Activated CD4-positive, alpha-beta T cell treated with anti-CD3 and anti-CD28 coated beads, Interleukin-2, Interleukin-4, amounts not matched to agents 100 ng/mL and 50 ng/mL, durations not matched to agents 16 hours and 8 hours (primary cell): Measurements from ENCODE around the gene IDH1.
"Not testable (repeated sequence)": the region's sequence is repeated elsewhere in the genome, so short reads cannot be mapped to it uniquely, and the experiment has no call there.

Experiments used
- DNase-seq: peaks from one replicate; pipeline ENCODE4 v3.0.0-alpha.2; 2020; ENCODE audit warnings: low spot score

The IDH1 gene

DNA sequence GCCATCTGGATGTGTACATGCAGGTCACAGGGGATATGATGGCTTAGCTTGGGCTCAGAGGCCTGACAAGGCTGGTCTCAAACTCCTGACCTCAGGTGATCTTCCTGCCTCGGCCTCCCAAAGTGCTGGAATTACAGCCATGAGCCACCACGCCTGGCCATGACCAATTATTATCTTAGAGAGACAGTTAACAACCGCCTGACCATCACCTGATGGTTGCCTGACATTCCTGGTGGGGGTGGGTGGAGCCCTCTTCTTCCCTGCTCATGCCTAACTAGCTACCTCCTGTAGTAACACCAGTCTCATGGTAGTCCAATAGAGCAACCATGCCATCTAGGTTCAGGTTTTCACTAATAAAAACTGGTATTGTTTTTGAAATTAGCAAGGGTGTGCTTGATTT is 33.0 kb downstream of the IDH1 start:
- not testable (repeated sequence) for DNase-seq

DNA sequence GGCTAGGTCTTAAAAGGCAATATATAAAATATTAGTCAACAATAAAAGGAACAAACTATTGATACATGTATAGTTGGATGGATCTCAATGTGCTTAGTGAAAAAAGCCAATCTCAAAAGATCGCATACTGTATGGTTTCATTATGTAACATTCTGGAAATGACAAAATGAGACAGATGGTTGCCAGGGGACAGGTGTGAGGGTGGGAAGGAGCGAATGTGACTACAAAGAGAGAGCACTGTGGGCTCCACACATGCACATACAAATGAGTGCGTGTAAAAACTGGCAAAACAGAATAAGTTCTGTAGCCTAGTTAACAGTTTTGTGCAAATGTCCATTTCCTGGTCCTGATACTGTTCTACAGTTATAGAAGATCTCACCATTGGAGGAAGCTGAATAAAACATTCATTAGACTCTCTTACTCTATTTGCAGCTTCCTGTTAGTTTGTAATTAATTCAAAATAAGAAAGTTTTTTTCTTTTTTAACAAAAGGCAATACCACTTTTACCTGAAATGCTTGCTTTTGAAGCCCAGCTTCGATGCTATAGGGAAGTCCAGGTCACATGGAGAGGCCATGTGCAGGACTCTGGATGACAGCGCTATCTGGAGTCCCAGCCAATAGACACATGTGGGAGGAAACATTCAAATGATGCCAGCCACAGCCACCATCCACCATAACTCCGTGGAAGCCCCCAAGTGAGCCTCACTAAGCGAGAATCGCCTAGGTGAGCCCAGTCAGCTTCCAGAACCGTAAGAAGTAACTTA is 44.0 kb downstream of the IDH1 start:
- no peak for DNase-seq

DNA sequence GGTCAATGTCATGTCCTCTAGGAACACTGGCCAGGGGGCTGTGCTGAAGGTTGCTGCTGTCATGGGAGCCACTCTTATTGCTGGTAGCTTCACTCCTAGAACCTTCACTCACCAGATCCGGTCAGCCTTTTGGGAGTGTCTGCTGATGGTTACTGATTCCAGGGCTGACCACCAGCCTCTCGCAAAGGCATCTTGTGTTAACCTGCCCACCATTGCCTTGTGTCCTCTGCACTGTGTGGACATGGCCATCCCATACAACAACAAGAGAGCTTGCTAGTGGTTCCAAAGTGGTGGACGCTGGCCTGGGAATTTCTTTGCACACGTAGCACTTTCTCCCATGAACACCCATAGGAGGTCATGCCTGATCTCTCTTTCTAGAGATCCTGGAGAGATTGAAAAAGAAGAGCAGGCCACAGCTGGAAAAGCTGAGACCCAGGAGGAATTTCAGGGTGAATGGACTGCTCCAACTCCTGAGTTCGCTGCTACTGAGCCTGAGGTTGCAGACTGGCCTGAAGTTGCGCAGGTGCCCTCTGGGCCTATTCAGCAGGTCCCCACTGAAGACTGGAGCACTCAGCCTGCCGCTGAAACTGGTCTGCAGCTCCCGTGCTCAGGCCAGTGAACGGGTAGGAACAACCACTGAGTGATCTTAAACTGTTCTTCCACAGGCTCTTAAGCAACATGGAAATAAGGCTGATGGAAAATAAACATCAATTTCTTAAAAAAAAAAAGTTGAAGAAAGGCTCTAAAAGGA is 46.4 kb downstream of the IDH1 start:
- DNase-seq: no peak

DNA sequence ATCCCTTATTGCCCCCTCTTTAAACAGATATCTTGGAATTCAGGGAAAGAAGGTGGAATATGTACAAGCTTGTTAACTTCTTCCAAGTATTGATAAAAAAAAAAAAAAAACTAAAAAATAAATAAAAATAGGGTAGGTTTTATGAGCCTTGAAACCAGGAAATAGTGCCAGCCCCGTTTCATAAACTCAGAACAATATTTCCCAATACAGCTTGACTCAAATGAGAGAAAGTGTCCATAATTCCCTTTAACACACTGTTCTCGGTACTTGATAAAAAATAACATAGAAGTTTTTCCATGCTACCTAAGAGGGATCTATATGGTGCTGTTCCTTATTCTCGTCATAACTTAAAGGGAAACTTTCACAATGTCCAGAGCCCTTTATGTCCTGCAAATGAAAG is 47.1 kb downstream of the IDH1 start:
- DNase-seq: no peak

DNA sequence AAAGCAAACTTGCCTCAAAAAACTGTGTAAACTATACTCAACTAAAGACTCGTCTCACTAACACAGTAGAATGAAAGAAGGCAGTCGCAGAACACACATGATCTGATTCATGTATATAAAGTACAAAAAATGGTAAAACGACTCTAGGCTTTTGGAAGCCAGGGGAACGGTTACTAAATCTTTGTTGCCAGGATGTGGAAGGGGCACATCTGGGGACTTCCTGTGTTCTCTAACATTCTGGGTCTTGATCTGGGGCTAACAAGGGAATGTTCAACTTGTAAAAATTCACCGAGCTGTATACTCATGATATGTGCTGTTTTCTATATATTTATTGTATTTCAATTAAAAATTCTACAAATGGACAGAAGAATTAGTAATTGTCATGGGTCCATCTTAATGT is 50.7 kb downstream of the IDH1 start:
- no peak for DNase-seq

DNA sequence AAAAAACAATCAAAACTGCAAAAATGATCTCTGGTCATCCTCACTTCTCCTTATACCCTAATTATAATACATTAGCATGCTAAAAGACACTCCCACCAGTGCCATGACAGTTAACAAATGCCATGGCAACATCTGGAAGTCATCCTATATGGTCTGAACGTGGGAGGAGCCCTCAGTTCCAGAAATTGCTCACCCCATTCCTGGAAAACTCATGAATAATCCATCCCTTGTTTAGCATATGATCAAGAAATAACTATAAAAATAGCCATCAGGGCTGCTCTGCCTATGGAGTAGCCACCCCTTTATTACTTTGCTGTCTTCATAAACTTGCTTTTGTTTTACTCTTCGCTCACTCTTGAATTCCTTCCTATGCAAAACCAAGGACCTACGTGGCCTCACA is 59.3 kb downstream of the IDH1 start:
- no peak for DNase-seq

DNA sequence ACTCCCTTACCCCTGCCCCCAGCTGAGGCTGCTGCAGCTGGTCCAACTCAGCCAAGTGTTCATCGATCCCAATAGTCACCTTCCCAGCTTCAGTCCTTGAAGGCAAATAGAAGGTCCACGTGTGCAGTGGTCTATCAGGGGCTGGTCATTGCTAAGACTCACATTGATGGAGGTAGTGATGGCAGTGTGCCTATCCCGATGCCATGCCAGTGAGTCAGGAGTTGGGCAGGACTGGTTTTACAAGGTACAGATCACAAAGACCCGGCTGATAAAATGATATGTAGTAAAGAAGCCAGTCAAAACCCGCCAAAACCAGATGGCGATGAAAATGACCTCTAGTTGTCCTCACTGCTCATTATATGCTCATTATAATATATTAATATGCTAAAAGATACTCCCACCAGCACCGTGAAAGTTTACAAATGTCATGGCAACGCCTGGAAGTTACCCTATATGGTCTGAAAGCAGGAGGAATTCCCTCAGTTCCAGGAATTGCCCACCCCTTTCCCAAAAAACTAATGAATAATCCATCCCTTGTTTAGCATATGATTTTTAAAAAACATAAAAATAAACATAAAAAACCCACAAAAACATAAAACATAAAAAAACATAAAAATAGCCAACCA is 62.1 kb downstream of the IDH1 start:
- no peak for DNase-seq

DNA sequence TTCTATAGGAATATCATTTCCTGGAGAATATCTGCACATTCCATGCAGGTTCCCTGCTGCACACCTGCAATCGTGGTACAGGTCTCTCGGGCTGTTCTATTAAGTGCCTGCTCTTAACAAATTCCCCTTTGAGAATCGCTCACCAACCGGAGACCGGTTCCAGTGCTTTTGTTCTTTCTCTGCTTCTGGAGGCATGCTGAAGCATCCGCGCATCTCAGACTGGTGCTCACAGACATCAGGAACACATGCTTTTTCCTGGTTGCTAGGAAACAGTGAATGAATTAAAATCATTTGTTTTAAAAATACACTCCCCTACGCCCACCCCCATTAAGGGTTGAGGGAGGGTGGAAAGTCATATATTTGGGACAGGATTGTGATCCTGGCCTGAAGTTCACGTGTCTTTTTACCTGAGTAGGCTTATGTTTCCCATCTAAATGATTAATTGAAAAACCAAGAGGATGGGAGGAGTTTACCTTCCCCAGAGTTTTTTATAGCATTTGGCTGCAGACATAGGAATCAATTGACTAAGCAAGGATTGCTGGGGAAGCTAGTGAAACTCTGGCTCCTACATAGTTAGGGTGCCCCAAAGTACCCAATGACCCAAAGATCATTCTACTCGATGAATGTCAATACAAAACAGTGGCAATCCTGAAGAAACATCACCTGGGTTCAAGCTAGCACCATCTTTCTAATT is 64.9 kb downstream of the IDH1 start, which contains the start of gene C2orf80:
Gene C2orf80, minus strand, starts transcription at position 221 of the 694 bp plus-strand sequence. CDS start 3,044 bp downstream, outside the sequence.
- DNase-seq: no peak

DNA sequence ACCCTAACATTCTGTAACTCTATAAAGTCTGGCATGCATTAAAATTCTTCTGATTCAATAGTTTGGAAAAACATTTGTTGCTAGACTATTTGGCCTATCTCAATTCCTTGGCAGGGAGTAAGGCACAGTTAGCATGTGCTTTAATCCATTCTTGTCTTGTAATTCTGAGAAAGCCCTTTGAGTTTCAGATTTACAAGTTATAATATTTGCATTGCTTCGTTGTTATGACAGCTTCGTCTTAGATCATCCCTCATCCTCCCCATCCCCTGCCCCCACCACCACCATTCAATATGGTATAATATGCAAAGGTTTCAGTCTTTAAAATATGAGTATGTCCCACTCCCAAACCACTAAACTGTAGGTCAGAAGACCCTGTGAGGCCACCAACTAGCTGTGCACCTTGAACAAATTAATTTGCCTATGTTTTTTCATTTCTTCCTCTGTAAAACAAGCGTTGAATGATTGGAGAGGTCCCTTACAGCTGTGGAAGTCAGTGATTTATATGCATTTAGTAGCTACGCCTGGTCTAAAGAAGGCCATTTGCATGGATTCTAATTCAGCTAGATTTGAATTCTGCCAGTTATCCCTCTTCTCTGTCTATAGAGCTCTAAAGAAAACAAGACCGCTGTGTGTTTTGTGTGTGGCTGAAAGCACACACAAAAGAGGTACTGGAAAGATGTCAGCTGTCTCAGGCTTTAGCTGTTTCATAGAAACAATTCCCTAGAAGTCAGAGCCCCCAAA is 65.6 kb downstream of the IDH1 start:
- DNase-seq: no peak

DNA sequence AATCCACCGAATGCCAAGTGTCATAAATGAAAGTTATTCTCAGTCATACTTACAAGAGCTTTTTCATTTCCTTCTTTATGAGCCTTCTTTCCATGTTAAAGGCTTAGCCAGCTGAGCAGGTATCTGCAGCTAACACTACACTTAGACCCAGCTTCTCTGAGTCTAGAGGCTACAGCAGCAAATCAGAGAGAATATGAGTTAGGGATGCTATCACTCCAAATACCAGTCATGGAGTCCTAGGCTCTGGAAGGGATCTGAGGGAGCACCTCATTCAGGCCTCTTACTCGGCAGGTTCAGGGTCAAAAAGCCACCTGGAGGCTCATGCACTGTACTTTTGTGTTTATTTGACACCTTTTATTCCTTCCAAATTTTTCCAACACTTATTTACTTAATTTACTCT is 68.0 kb downstream of the IDH1 start:
- no peak for DNase-seq

DNA sequence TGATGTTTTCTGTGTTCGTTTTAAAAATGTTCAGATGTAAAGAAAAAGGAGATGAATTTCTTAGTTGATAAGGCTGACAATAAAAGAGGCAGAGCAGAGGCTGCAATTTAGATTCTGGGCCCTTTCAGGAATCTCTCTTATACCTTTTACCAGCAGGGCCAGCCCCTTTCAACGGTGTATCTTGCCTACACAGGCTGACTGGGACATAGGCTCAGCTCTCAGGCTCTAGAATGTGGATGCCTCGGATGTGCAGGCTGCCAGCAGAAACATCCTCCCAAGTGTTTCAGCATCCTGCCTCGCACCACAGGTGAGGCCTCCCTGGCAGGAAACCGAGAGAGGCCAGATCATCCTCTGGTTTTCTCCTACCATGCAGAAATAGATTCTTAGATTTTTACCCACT is 68.4 kb downstream of the IDH1 start:
- no peak for DNase-seq
